H1 (cell line): ENCODE data around the gene HDLBP. TPM values are rescaled to one million over a fixed set of nuclear protein-coding genes. Genes with fewer than 3 reads are reported as not detected.

Experiments
- CTCF ChIA-PET: fragments of 300-600 bp; sonication (Branson Sonifier 250); formaldehyde crosslinking; loops from one replicate; lab custom pipeline; 2021; ENCODE audit not compliant: partially characterized antibody; lab: Charles Lee
- POLR2A ChIA-PET: fragments of 300-600 bp; sonication (Branson Sonifier 250); formaldehyde crosslinking; loops from one replicate; lab custom pipeline; 2021; ENCODE audit warnings: inconsistent platforms; ENCODE audit not compliant: partially characterized antibody; lab: Charles Lee
- DNase-seq, 2 experiments: peaks; one replicate each; pipeline versions ENCODE4 v3.0.0 to v3.0.0-alpha.2; 2010 to 2022; ENCODE audit warnings: low spot score in 2 of 2, low read depth in 1 of 2, mixed read lengths in 1 of 2
- FAIRE-seq: peaks from 2 replicates; lab custom pipeline; 2011; peaks lifted over from hg19 to GRCh38; lab: Jason Lieb, UNC
- H2AFZ ChIP-seq: 2 replicates; pipeline ENCODE4 v1.8.1; 2012; ENCODE audit warnings: low read length, inconsistent platforms
- H2AK5ac ChIP-seq: 2 replicates; pipeline ENCODE4 v1.6.1; 2013; ENCODE audit warnings: low read depth, low read length
- H2BK120ac ChIP-seq: replicated peaks from 2 replicates; pipeline ENCODE3; 2013; ENCODE audit warnings: low read depth, low read length, inconsistent platforms
- H2BK12ac ChIP-seq: 2 replicates; pipeline ENCODE4 v1.6.1; 2013; ENCODE audit warnings: low read depth, low read length
- H2BK15ac ChIP-seq: 2 replicates; pipeline ENCODE4 v1.6.1; 2013; ENCODE audit warnings: low read length
- H2BK20ac ChIP-seq: 2 replicates; pipeline ENCODE4 v1.6.1; 2013; ENCODE audit warnings: low read length
- H2BK5ac ChIP-seq: 2 replicates; pipeline ENCODE4 v1.6.1; 2013; ENCODE audit warnings: low read depth, low read length
- H3K14ac ChIP-seq: 2 replicates; pipeline ENCODE4 v1.6.1; 2013; ENCODE audit warnings: inconsistent platforms; ENCODE audit not compliant: insufficient read length
- H3K18ac ChIP-seq: 2 replicates; pipeline ENCODE4 v1.6.1; 2013; ENCODE audit warnings: low read length; ENCODE audit errors: extremely low read depth
- H3K23ac ChIP-seq: 2 replicates; pipeline ENCODE4 v1.6.1; 2013; ENCODE audit warnings: inconsistent platforms; ENCODE audit not compliant: insufficient read length
- H3K23me2 ChIP-seq: 2 replicates; pipeline ENCODE4 v1.6.1; 2013; ENCODE audit warnings: low read depth, low read length
- H3K27ac ChIP-seq: 2 replicates; pipeline ENCODE4 v1.6.1; 2011; ENCODE audit warnings: low read depth, low read length, inconsistent platforms
- H3K27me3 ChIP-seq, 4 experiments: replicated peaks in 1 of 4; 1 replicate in 1 of 4; 2 replicates in 3 of 4; pipeline versions ENCODE4 v1.6.1 to v1.8.1; 2011 to 2013; ENCODE audit warnings: low read length in 3 of 4, mild to moderate bottlenecking in 3 of 4, inconsistent platforms in 2 of 4, mixed read lengths in 2 of 4, moderate library complexity in 1 of 4; ENCODE audit not compliant: control insufficient read depth in 3 of 4, insufficient read depth in 3 of 4; ENCODE audit errors: extremely low read depth in 1 of 4
- H3K36me3 ChIP-seq, 4 experiments: 2 replicates each; pipeline versions ENCODE4 v1.6.1 to v1.8.1; 2011 to 2013; ENCODE audit warnings: mild to moderate bottlenecking in 4 of 4, low read length in 3 of 4, moderate library complexity in 2 of 4, control low read depth in 1 of 4, inconsistent platforms in 1 of 4; ENCODE audit not compliant: insufficient read depth in 4 of 4, control insufficient read depth in 2 of 4
- H3K4ac ChIP-seq: replicated peaks from 2 replicates; pipeline ENCODE3; 2013; ENCODE audit warnings: low read length, low read depth, mixed read lengths, inconsistent platforms; ENCODE audit not compliant: insufficient read length
- H3K4me1 ChIP-seq, 4 experiments: replicated peaks in 1 of 4; 1 replicate in 1 of 4; 2 replicates in 3 of 4; pipeline versions ENCODE4 v1.6.1 to v1.8.1; 2011 to 2013; ENCODE audit warnings: low read length in 3 of 4, inconsistent platforms in 2 of 4, mixed read lengths in 1 of 4; ENCODE audit not compliant: insufficient read depth in 4 of 4, control insufficient read depth in 3 of 4
- H3K4me2 ChIP-seq, 2 experiments: 2 replicates each; pipeline versions ENCODE4 v1.6.1 to v1.8.1; 2011 to 2013; ENCODE audit warnings: low read depth in 2 of 2, low read length in 2 of 2, control low read depth in 1 of 2, inconsistent platforms in 1 of 2, mild to moderate bottlenecking in 1 of 2; ENCODE audit not compliant: insufficient read depth in 1 of 2
- H3K4me3 ChIP-seq, 4 experiments: fragments of 200-600, 300-600 bp in 1 of 4; sonication (generic), shearing (Covaris generic), sonication (Bioruptor Twin) in 1 of 4; 2 replicates each; pipeline versions ENCODE4 v1.5.1 to v1.8.1; 2011 to 2016; ENCODE audit warnings: low read length in 4 of 4, low read depth in 3 of 4, control low read depth in 2 of 4, inconsistent platforms in 2 of 4, mild to moderate bottlenecking in 2 of 4, mixed read lengths in 1 of 4, moderate library complexity in 1 of 4; ENCODE audit not compliant: insufficient read depth in 2 of 4; ENCODE audit errors: extremely low read depth in 1 of 4
- H3K56ac ChIP-seq: replicated peaks from 2 replicates; pipeline ENCODE3; 2013; ENCODE audit warnings: low read depth, mild to moderate bottlenecking, mixed read lengths, low read length, inconsistent platforms; ENCODE audit not compliant: insufficient read length
- H3K79me1 ChIP-seq: 2 replicates; pipeline ENCODE4 v1.6.1; 2013; ENCODE audit warnings: low read depth, low read length, control low read depth
- H3K79me2 ChIP-seq, 2 experiments: 2 replicates each; pipeline versions ENCODE4 v1.6.1 to v1.8.1; 2012 to 2013; ENCODE audit warnings: low read length in 2 of 2, mild to moderate bottlenecking in 2 of 2, inconsistent platforms in 1 of 2; ENCODE audit not compliant: insufficient read depth in 2 of 2, control insufficient read depth in 1 of 2
- H3K9ac ChIP-seq, 4 experiments: replicated peaks in 1 of 4; 1 replicate in 1 of 4; 2 replicates in 3 of 4; pipeline versions ENCODE4 v1.6.1 to v1.8.1; 2011 to 2013; ENCODE audit warnings: low read depth in 3 of 4, low read length in 3 of 4, control low read depth in 2 of 4, mild to moderate bottlenecking in 2 of 4, moderate library complexity in 2 of 4, inconsistent platforms in 1 of 4; ENCODE audit errors: extremely low read depth in 1 of 4
- H3K9me3 ChIP-seq, 2 experiments: 2 replicates each; pipeline versions ENCODE4 v1.6.1 to v1.8.1; 2012 to 2013; ENCODE audit warnings: mild to moderate bottlenecking in 2 of 2, moderate library complexity in 2 of 2, control low read depth in 1 of 2, inconsistent platforms in 1 of 2, low read depth in 1 of 2, low read length in 1 of 2, mixed read lengths in 1 of 2; ENCODE audit not compliant: insufficient read depth in 2 of 2
- H4K20me1 ChIP-seq, 2 experiments: replicated peaks in 1 of 2; 2 replicates each; pipeline versions ENCODE3 to v1.8.1; 2011 to 2013; ENCODE audit warnings: inconsistent platforms in 2 of 2, low read length in 2 of 2, mild to moderate bottlenecking in 1 of 2; ENCODE audit not compliant: insufficient read depth in 2 of 2, control insufficient read depth in 1 of 2
- H4K5ac ChIP-seq: 2 replicates; pipeline ENCODE4 v1.6.1; 2013; ENCODE audit warnings: low read length, low read depth, mixed read lengths, inconsistent platforms; ENCODE audit not compliant: insufficient read length
- H4K8ac ChIP-seq: 2 replicates; pipeline ENCODE4 v1.8.0; 2013; ENCODE audit warnings: mild to moderate bottlenecking, moderate library complexity, low read length, inconsistent platforms; ENCODE audit not compliant: insufficient read depth; ENCODE audit errors: extremely low read depth
- H4K91ac ChIP-seq: replicated peaks from 2 replicates; pipeline ENCODE3; 2013; ENCODE audit warnings: low read length, mixed read lengths, inconsistent platforms; ENCODE audit not compliant: insufficient read length
- CHD1 ChIP-seq: IDR thresholded peaks from 2 replicates; pipeline ENCODE4 v1.6.1; 2012; ENCODE audit warnings: low read depth, low read length, improper control_type of control experiment
- CTCF ChIP-seq, 3 experiments: IDR thresholded peaks; 1 replicate in 2 of 3; 2 replicates in 1 of 3; pipeline versions ENCODE4 v1.5.1 to v1.6.1; 2011; ENCODE audit warnings: low read length in 3 of 3, mild to moderate bottlenecking in 3 of 3, inconsistent platforms in 2 of 3, low read depth in 1 of 3, moderate library complexity in 1 of 3; ENCODE audit not compliant: insufficient read depth in 1 of 3; ENCODE audit errors: control extremely low read depth in 1 of 3
- EP300 ChIP-seq, 2 experiments: IDR thresholded peaks; 1 replicate in 1 of 2; 2 replicates in 1 of 2; pipeline ENCODE4 v1.6.1; 2011 to 2012; ENCODE audit warnings: low read depth in 2 of 2, low read length in 2 of 2, mild to moderate bottlenecking in 2 of 2, borderline replicate concordance in 1 of 2, inconsistent platforms in 1 of 2, moderate library complexity in 1 of 2
- GTF2F1 ChIP-seq: IDR thresholded peaks from 2 replicates; pipeline ENCODE4 v1.6.1; 2012; ENCODE audit warnings: low read depth, low read length, improper control_type of control experiment, borderline replicate concordance
- HDAC6 ChIP-seq: IDR thresholded peaks from one replicate; pipeline ENCODE4 v1.7.1; 2012; ENCODE audit warnings: low read depth, mild to moderate bottlenecking, inconsistent platforms, low read length, moderate library complexity
- JUN ChIP-seq: IDR thresholded peaks from 2 replicates; pipeline ENCODE4 v1.6.1; 2011; ENCODE audit warnings: low read depth, mild to moderate bottlenecking, improper control_type of control experiment, low read length
- MAX ChIP-seq: IDR thresholded peaks from 2 replicates; pipeline ENCODE4 v1.6.1; 2012; ENCODE audit warnings: inconsistent platforms
- TBP ChIP-seq: IDR thresholded peaks from 2 replicates; pipeline ENCODE4 v1.6.1; 2011; ENCODE audit warnings: low read depth, low read length, improper control_type of control experiment
- WGBS, 2 experiments: shearing (Covaris generic) in 1 of 2; methylation state at CpG; one replicate each; pipeline versions ENCODE4 v1.1.6 to v1.1.7; 2013 to 2015; ENCODE audit warnings: low lambda C conversion rate in 2 of 2, mixed read lengths in 2 of 2, inconsistent platforms in 1 of 2, low coverage in 1 of 2, missing lambda C conversion rate in 1 of 2; ENCODE audit not compliant: insufficient replicate concordance in 2 of 2, insufficient coverage in 1 of 2, insufficient read length in 1 of 2; ENCODE audit errors: extremely low coverage in 1 of 2, missing lambda C conversion rate in 1 of 2; 5-methylcytosine and 5-hydroxymethylcytosine counted together
- polyA plus RNA-seq, 7 experiments: library from polyadenylated mRNA; depleted of rRNA in 3 of 7; stranded (reverse) in 5 of 7; unstranded in 2 of 7; fragments of >200 nt in 5 of 7; fragments of 200-250 nt in 2 of 7; gene quantifications; 1 replicate in 5 of 7; 2 replicates in 1 of 7; 4 replicates in 1 of 7; pipeline versions ENCODE4 v1.2.1 to v1.2.3, GENCODE V29; 2011 to 2013; ENCODE audit warnings: missing spikeins in 2 of 7, mixed read lengths in 2 of 7
- total RNA-seq: library from RNA; stranded (reverse); fragmentation: NEBNext Ultra II Directional; extraction: Animal tissue kit (Norgen Biotek cat#: 25700); gene quantifications from 2 replicates; pipeline ENCODE4 v1.2.1, GENCODE V29; 2021

HDLBP gene
- total and polyA plus RNA-seq, 2 of the 8 experiments (the other 6 are each of a cell fraction or from before 2014, with no cell fraction given) = 185 to 360 TPM

GRCh38 chr2:241179899-241180298 lies 135.6 kb downstream of the HDLBP start:
- POLR2A ChIA-PET = no interaction called here
- Histone ChIP-seq H4K20me1 (peaks cover 0 to 3% of the 10 kb centered on the region in 2 experiments), H3K4me2 (no peak overlapping the region), H2BK120ac (no peak overlapping the region), H3K4me3 (no peak overlapping the region), H4K5ac (no peak overlapping the region), H3K14ac (no peak overlapping the region), H3K23ac (no peak overlapping the region)
- 83% methylated on average over 4 of the region's 4 CpGs; no CpG with 5 or more reads in 1 of the 2 experiments for WGBS, 2 experiments
- no peak for TF ChIP-seq TBP
- no peak for TF ChIP-seq EP300 (IDR thresholded peaks at IDR 0.05; ENCODE audit: borderline replicate concordance in 1 of 2, low read depth in 2 of 2, low read length in 2 of 2)
- TF ChIP-seq MAX = no peak
- TF ChIP-seq CTCF (IDR thresholded peaks at IDR 0.05; ENCODE audit: control extremely low read depth in 1 of 3, insufficient read depth in 1 of 3, low read depth in 1 of 3, low read length in 3 of 3) = no peak
- TF ChIP-seq GTF2F1 = no peak
- TF ChIP-seq HDAC6 = no peak
- TF ChIP-seq CHD1 = no peak
- TF ChIP-seq JUN = no peak
- TF ChIP-seq, all 59 proteins: peak for 0
- no peaks in the 10 kb centered on the region for H3K36me3 ChIP-seq
- no peaks in the 10 kb centered on the region for H3K79me1 ChIP-seq
- FAIRE-seq (no peak), DNase-seq (no peak)
- no peak overlapping the region for H2AFZ ChIP-seq
- no peak overlapping the region for H3K9ac ChIP-seq
- H2BK15ac ChIP-seq = no peak overlapping the region
- no peaks in the 10 kb centered on the region for H3K9me3 ChIP-seq
- no peaks in the 10 kb centered on the region for H3K23me2 ChIP-seq
- H3K18ac ChIP-seq = no peak overlapping the region
- no peak overlapping the region for H3K27ac ChIP-seq
- H3K4ac ChIP-seq = no peak overlapping the region
- H3K27me3 ChIP-seq = no peaks in the 10 kb centered on the region
- no peak overlapping the region for H4K8ac ChIP-seq
- H3K79me2 ChIP-seq = no peaks in the 10 kb centered on the region
- no peak overlapping the region for H3K56ac ChIP-seq
- H2AK5ac ChIP-seq = no peak overlapping the region
- no peak overlapping the region for H2BK20ac ChIP-seq
- no peak overlapping the region for H2BK5ac ChIP-seq
- H2BK12ac ChIP-seq = no peak overlapping the region
- no peaks in the 10 kb centered on the region for H3K4me1 ChIP-seq
- CTCF ChIA-PET = interaction anchor here (0.6 to 2.5 kb wide), 7 partner anchors 10 to 703 kb away, joined by 3 to 15 read pairs (median 3); partner anchors contain the start of genes PASK and PPP1R7
- no peak overlapping the region for H4K91ac ChIP-seq
